Stimulated activated CD4-positive, alpha-beta T cell treated with anti-CD3 and anti-CD28 coated beads, Interleukin-1b, Interleukin-23, amount 100 ng/mL, for 48 hours (primary cell): ENCODE measurements around the gene C2CD2.
A peak's percentile ranks its signal among the peaks of the same experiment; 100 is the strongest.

Experiments used
- DNase-seq: peaks from one replicate; pipeline ENCODE4 v3.0.0-alpha.2; 2020

The C2CD2 gene

GRCh38 chr21:41903559-41904351, 50.1 kb downstream of the C2CD2 start:
- DNase-seq: no peak

- DNase-seq: no peak
Observed at GRCh38 chr21:41902946-41903345, 50.9 kb downstream of the C2CD2 start.

- DNase-seq: no peak
Observed at GRCh38 chr21:41901782-41902181, 52.0 kb downstream of the C2CD2 start.

GRCh38 chr21:41901099-41901498, 52.7 kb downstream of the C2CD2 start:
- peak; percentile 70 for DNase-seq

GRCh38 chr21:41900401-41900800, 53.4 kb downstream of the C2CD2 start:
- DNase-seq: no peak

- peak; percentile 76 for DNase-seq
Observed at GRCh38 chr21:41899426-41900202, 54.2 kb downstream of the C2CD2 start.

- DNase-seq: no peak
Observed at GRCh38 chr21:41898998-41899397, 54.8 kb downstream of the C2CD2 start.

- DNase-seq: no peak
Observed at GRCh38 chr21:41897700-41898099, 56.1 kb downstream of the C2CD2 start.

GRCh38 chr21:41897047-41897669, 56.7 kb downstream of the C2CD2 start:
- DNase-seq: no peak

- DNase-seq: peak; percentile 50
Observed at GRCh38 chr21:41895643-41896493, 58.0 kb downstream of the C2CD2 start.

- DNase-seq: no peak
Observed at GRCh38 chr21:41894922-41895557, 58.8 kb downstream of the C2CD2 start.

- no peak for DNase-seq
Observed at GRCh38 chr21:41894511-41894910, 59.3 kb downstream of the C2CD2 start.

GRCh38 chr21:41892726-41893125, 61.1 kb downstream of the C2CD2 start:
- no peak for DNase-seq

- DNase-seq: no peak
Observed at GRCh38 chr21:41891132-41891531, 62.7 kb downstream of the C2CD2 start.

- no peak for DNase-seq
Observed at GRCh38 chr21:41890355-41890754, 63.5 kb downstream of the C2CD2 start.

GRCh38 chr21:41888749-41889376, 65.0 kb downstream of the C2CD2 start:
- DNase-seq: no peak

- DNase-seq: no peak
Observed at GRCh38 chr21:41887667-41888066, 66.2 kb downstream of the C2CD2 start.

GRCh38 chr21:41886328-41886727, 67.5 kb downstream of the C2CD2 start:
- no peak for DNase-seq

GRCh38 chr21:41885341-41886024, 68.3 kb downstream of the C2CD2 start:
- DNase-seq: no peak

GRCh38 chr21:41884501-41885030, 69.3 kb downstream of the C2CD2 start:
- no peak for DNase-seq

GRCh38 chr21:41883582-41883981, 70.2 kb downstream of the C2CD2 start:
- no peak for DNase-seq
